Measurements from ENCODE around the gene LCOR. TPM values are rescaled to one million over a fixed set of nuclear protein-coding genes. Genes with fewer than 3 reads are reported as not detected.
"Not testable (repeated sequence)": the region's sequence is repeated elsewhere in the genome, so short reads cannot be mapped to it uniquely, and the experiment has no call there.

The LCOR gene
- total RNA-seq, 4 donors from 2014 or later = 29.1 to 60.9 (median 42.4) TPM

DNA sequence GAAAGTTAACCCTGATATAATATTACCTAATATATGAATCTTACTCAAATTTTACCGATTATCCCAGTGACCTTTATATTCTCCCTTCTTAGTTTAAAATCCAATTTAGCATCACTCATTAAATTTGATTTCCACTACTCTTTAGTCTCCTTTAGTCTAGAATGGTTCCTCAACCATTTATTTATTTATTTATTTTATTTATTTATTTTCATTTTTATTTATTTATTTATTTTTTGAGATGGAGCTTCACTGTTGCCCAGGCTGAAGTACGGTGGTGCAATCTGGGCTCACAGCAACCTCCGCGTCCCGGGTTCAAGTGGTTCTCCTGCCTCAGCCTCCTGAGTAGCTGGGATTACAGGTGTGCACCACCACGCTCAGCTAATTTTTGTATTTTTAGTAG lies 92.8 kb downstream of the LCOR start:
- Histone ChIP-seq H3K9me3 (no peaks in the 10 kb centered on the region), H3K4me3 (replicated peaks in 1 of 3) (no peak overlapping the region), H3K27ac (no peak overlapping the region), H3K4me1 (peaks cover under 1 to 5% of the 10 kb centered on the region in 2 donors), H3K27me3 (no peaks in the 10 kb centered on the region), H3K36me3 (no peaks in the 10 kb centered on the region)
- 97 to 98% methylated on average over 6 of the region's 6 CpGs for WGBS, 2 donors
- intact Hi-C loops (cut with DNase I) = no loop called here
- DNase-seq = no peak
- TF ChIP-seq POLR2A (IDR thresholded peaks at IDR 0.05) (no peak), CTCF (IDR thresholded peaks at IDR 0.05) (no peak)

GRCh38 chr10:96930469-96930868 lies 98.4 kb downstream of the LCOR start:
- DNase-seq = peak in 1 of 2 donors; percentile 14
- Histone ChIP-seq H3K36me3 (no peaks in the 10 kb centered on the region), H3K9me3 (no peaks in the 10 kb centered on the region), H3K4me1 (peaks cover 6 to 20% of the 10 kb centered on the region in 2 donors), H3K27me3 (no peaks in the 10 kb centered on the region), H3K4me3 (replicated peaks in 1 of 3) (no peak overlapping the region), H3K27ac (peak overlapping the region in 2 of 3 donors; percentile 30 to 57)
- intact Hi-C loops (cut with DNase I) = no loop called here
- no peak for TF ChIP-seq CTCF (IDR thresholded peaks at IDR 0.05)
- TF ChIP-seq POLR2A (IDR thresholded peaks at IDR 0.05) = no peak
- WGBS, 2 donors = 49 to 57% methylated on average over 5 of the region's 5 CpGs

DNA sequence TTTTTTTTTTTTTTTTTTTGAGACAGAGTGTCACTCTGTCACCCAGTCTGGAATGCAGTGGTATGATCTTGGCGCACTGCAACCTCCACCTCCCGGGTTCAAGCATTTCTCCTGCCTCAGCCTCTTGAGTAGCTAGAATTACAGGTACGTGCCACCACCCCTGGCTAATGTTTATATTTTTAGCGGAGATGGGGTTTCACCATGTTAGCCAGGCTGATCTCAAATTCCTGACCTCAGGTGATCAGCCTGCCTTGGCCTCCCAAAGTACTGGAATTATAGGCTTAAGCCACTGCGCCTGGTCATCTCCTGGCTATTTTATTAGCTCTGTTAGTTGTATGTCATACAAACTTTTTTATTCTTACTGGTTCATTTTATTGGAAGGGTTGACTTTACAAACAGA lies 103.0 kb downstream of the LCOR start:
- no peaks in the 10 kb centered on the region for H3K9me3 ChIP-seq
- no peak overlapping the region for H3K4me3 ChIP-seq (replicated peaks in 1 of 3)
- 90 to 97% methylated on average over 5 of the region's 5 CpGs for WGBS, 2 donors
- DNase-seq = no peak
- no peak for TF ChIP-seq POLR2A (IDR thresholded peaks at IDR 0.05)
- TF ChIP-seq CTCF (IDR thresholded peaks at IDR 0.05) = no peak
- intact Hi-C loops (cut with DNase I) = no loop called here
- H3K36me3 ChIP-seq = no peaks in the 10 kb centered on the region
- H3K27me3 ChIP-seq = no peaks in the 10 kb centered on the region
- H3K4me1 ChIP-seq = peaks cover 2 to 12% of the 10 kb centered on the region in 2 donors
- H3K27ac ChIP-seq = no peak overlapping the region

GRCh38 chr10:96935810-96936209 lies 103.7 kb downstream of the LCOR start:
- H3K27ac ChIP-seq = no peak overlapping the region
- H3K4me3 ChIP-seq (replicated peaks in 1 of 3) = no peak overlapping the region
- intact Hi-C loops (cut with DNase I) = no loop called here
- TF ChIP-seq CTCF (IDR thresholded peaks at IDR 0.05) (no peak), POLR2A (IDR thresholded peaks at IDR 0.05) (no peak)
- 93 to 94% methylated on average over 5 of the region's 5 CpGs for WGBS, 2 donors
- H3K36me3 ChIP-seq = no peaks in the 10 kb centered on the region
- H3K27me3 ChIP-seq = no peaks in the 10 kb centered on the region
- no peaks in the 10 kb centered on the region for H3K9me3 ChIP-seq
- no peak for DNase-seq
- peaks cover 0 to 5% of the 10 kb centered on the region in 2 donors for H3K4me1 ChIP-seq

DNA sequence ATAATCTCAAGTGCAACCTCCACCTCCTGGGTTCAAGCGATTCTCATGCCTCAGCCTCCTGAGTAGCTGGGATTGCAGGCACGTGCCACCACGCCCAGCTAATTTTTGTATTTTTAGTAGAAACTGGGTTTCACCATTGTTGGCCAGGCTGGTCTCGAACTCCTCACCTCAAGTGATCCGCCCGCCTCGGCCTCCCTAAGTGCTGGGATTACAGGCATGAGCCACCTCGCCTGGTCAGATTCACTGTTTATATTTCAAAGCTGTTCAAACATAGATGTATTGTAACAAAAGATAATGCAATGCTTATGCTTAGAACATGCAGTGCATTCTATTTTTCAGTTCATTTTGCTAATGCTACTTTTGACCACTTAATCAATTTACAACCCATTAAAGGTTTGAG lies 111.1 kb downstream of the LCOR start:
- H3K27ac ChIP-seq; H3K9me3 ChIP-seq; DNase-seq; H3K4me3 ChIP-seq (replicated peaks in 1 of 3); H3K36me3 ChIP-seq; H3K27me3 ChIP-seq; intact Hi-C loops (cut with DNase I); H3K4me1 ChIP-seq: not testable (repeated sequence)
- WGBS, 2 donors = 93 to 96% methylated on average over 8 of the region's 8 CpGs

DNA sequence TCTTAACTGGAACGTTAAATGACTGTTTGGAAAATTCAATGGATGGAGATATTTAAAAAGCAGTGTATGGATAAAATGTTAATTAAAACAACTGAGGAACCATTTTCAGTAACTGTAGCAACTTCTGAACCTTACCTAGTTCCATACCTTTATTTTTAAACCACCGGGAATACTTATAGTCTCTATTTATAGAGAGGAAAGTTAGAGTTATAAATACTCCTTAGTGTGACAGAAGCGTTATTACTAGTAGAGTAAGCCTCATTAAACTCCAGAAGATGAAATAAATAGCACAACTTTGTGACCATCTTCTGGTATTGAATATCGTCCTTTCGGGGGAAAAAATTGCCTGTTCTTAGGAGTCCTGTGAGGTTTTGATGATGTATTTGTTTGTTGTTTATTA lies 114.9 kb downstream of the LCOR start:
- no peaks in the 10 kb centered on the region for H3K36me3 ChIP-seq
- 93 to 97% methylated on average over 5 of the region's 5 CpGs for WGBS, 2 donors
- H3K4me1 ChIP-seq = no peaks in the 10 kb centered on the region
- DNase-seq = no peak
- no peak overlapping the region for H3K27ac ChIP-seq
- TF ChIP-seq POLR2A (IDR thresholded peaks at IDR 0.05) (no peak), CTCF (IDR thresholded peaks at IDR 0.05) (no peak)
- intact Hi-C loops (cut with DNase I) = no loop called here
- H3K4me3 ChIP-seq (replicated peaks in 1 of 3) = no peak overlapping the region
- no peaks in the 10 kb centered on the region for H3K9me3 ChIP-seq
- H3K27me3 ChIP-seq = no peaks in the 10 kb centered on the region

Data from thyroid gland (tissue), 4 donors.